GM18867 (cell line): ENCODE results near the gene MYO1H.

Experiments used
- ATAC-seq: cut with Tn5 transposase; IDR thresholded peaks from one replicate; pipeline ENCODE4 v1.9.1; 2021; ENCODE audit warnings: mild to moderate bottlenecking, moderate library complexity; ENCODE audit not compliant: unreplicated experiment

MYO1H gene

GRCh38 chr12:109445191-109445609 is 97.5 kb downstream of the MYO1H start:
- no peak for ATAC-seq

DNA sequence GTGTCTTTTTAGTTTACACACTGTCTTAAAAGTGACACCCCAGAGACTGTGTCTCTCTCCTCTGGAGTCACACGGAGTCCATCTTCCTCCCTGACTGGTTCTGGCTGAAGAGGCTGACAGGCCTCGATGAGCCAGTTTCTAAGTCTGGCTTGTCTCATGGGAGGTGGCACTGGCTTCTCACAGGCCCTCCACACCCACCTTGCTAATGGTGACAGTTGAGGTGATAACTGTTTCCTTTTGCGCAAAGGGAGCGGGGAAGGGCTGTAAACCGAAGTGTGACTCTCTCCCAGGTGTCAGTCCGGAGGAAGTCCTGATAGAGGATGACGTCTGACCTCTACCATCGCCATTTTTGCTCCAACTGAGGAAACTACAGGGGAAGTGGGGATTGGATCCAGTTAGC is 99.2 kb downstream of the MYO1H start:
- ATAC-seq, result no peak

DNA sequence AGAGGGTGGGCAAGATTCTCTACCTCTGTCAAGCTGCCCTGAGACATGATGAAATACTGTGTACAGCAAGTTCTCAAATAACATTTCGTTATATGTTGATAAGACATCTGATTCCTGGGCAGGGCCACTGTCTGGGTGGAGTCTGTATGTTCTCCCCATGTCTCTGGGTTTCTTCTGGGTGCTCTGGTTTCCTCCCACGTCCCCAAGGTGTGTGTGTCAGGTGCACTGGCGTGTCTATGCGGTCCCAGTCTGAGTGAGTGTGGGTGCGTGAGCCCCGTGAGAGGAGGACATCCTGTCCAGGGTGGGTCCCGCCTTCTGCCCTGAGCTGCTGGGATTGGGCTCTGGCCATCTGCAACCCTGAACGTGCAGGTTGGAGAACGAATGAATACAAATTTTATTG is 99.8 kb downstream of the MYO1H start:
- ATAC-seq, result no peak

- ATAC-seq, result no peak
Measured at GRCh38 chr12:109448272-109448671, 100.6 kb downstream of the MYO1H start.

- ATAC-seq, result no peak
Measured at GRCh38 chr12:109448707-109449390, 101.1 kb downstream of the MYO1H start.

DNA sequence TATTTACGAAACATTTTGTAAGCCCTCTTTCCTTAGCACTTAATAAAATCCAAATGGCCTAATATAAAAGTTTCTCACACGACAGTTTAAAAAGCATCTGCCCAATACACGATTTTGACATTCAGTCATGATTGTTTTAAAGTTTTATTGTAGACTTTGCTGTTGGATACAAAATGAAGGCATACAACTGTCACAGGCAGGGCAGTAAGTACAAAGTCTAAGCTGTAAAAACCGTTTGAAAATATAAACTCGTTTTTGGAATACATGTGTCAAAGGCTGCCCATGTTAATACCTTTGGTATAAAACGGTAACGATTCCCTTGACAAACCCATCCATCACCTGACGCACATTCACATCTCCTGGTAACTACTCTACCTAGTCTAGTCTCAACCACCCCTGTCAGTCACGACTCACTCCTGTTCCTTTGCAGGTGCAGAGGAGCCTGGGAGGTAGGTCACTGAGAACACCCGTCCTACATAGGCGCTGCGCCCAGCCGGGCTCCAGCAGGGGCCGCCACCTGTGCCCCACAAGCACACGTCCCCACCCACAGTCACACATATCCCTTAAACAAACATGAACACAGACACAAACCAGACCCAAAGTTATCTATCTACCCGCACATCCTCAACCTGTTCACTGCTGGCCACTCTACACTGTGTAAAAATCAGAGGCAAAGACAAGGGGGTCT is 102.3 kb downstream of the MYO1H start:
- ATAC-seq, result no peak

DNA sequence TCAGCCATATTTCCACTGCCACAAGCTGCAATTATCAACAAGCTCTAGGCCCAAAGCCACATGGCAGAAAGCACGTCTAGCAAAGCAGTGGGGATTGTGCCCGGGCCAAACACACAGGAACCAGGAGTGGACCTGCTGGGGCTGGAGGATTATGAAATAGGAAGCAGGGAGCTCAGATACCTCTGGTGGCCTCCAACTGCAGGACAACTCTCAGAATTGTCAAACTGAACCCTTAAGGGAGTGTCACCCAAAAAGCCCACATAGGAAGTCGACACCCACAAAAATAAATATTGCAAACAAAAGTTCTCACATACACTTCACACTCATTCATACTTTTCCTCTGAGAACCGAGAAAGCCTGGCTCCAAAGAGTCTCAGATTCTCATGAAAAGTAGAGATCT is 103.3 kb downstream of the MYO1H start:
- ATAC-seq, result no peak

DNA sequence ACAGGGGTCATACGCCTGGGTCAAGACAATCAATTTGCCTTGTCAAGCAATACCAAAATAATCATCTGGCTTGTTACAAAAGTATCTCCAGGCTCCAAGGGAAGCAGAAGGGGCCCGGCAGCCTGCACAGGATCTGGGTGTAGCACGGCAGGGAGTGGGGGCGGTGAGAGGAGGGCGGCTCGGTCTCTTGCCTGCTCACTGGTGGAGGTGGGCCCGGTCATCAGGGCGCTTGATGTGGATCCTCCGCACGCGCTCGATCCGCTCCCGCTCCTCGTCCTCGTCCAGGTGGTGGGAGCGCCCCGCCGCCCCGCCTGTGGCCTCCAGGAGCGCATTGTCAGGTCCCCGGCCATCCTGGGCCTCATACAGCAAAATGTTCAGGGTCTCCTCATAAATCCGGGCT is 103.7 kb downstream of the MYO1H start:
- no peak for ATAC-seq

DNA sequence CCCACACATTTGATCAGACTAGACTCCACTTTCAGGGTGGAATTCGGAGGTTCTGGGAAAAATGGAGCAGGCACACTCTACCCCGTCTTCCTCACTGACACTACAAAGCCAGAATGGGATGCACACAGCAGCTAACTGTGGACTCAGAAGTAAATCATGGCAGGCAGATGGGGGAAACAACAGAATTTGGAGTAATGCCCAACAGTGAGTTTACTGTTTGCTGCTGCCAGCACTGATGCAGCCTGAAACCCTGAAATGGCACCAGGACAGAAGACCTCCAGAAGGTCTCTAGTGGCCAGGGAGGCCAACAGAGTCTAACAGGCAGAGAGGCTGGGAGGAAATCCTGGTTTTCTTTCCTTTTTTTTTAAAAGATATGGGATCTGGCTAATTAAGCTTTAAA is 104.8 kb downstream of the MYO1H start:
- no peak for ATAC-seq

GRCh38 chr12:109455706-109456105 is 108.0 kb downstream of the MYO1H start:
- ATAC-seq, result no peak

DNA sequence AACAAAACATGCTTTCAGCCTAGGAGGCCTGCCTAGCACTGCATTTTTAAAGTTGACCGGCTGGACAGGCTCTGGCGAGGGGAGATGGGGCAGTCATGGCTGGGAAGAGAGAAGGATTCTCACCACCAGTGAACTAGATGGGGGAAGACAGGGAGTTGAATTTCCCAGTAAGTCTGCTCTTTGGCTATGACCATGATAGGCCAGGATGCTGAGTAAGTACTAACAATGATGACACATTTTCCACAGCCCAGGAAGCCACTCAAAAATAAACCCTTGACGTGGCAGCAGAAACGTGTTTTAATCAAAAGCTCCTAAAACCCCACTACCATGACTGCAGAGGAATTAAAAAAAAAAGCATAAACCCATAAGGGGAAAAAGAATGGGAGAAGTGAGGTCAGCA is 110.4 kb downstream of the MYO1H start:
- ATAC-seq, result no peak

- no peak for ATAC-seq
Measured at GRCh38 chr12:109458771-109459208, 111.1 kb downstream of the MYO1H start.

DNA sequence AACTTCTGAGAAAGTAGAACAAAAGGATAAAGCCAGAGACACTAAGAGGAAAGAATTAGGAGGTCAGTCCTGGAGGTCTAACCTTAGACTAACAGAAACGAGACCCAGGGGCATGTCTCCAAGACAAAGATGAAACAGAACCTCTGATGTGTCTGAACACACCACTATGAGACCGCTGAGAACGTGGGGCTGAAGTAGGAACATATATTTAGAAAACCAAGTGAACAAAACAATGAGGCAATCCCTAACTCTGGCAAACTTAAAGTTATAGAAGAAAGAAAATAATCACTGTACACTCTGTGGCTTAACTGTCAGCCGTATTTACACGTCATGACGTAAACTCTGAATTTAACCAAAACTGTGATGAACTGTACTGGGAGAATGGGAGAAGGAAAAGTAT is 111.5 kb downstream of the MYO1H start:
- no peak for ATAC-seq

- no peak for ATAC-seq
Measured at GRCh38 chr12:109460538-109460937, 112.8 kb downstream of the MYO1H start.

- no peak for ATAC-seq
Measured at GRCh38 chr12:109461049-109461845, 113.5 kb downstream of the MYO1H start.

DNA sequence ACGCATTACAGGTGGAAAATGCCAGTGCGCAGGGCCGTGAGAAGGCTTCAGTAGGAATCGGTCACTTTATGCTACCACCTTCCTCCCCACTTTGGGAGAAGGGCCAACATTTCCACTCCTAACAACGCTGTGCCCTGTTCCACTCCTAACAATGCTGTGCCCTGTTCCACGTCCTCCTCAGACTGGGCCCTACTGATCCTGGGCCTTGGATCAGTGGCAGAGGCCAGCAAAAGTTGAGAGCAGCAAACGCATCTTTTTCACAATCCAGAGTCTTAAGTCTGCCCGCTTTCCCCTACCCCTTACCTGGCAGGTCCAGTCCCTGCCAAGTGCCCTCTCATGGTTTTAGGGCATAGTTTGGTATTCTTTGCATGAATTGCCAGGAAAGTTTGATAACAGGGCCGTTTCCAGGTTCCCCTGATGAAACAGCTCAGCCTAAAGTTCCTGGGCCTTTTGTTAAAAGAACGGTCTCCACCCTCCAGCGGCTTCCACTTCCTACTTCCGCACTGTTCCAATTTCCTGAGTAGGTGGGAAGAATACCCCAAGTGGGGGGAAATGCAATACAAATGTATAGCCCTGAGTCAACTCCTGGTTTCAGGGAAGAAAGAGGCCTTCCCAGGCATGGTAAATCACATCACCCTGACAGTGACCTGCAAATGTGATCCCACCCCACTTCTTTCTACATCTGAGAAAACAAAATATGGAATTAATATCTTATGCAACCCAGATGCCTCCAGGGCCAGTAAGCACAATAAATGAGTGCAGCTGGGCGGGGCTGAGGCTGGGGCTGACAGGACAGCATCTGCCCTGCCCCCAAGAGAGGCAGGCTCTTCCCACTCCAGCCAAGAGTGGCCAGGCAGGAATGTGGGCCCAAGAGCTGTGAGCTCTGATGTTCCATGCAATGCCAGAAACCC is 114.4 kb downstream of the MYO1H start:
- ATAC-seq, result no peak

- no peak for ATAC-seq
Measured at GRCh38 chr12:109462868-109463692, 115.4 kb downstream of the MYO1H start.

DNA sequence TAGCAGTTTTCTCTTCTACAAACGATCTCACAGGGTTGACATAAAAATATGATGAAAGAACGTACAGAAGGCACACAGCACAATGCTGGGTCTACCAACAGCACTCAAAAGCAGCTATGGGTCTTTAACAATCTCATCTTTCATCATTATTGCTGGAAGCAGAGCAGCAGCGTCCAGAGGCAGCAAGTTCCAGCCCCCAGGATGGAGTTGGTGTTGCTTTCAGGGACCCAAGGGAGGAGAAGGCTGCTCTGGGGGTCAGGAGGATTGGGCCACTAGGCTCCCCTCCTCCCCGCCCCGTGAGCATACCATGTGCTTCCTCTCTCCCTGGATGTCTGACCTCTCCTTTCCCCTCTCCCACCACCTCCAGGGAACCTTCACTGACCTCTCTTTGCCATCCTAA is 116.1 kb downstream of the MYO1H start:
- no peak for ATAC-seq

- ATAC-seq, result no peak
Measured at GRCh38 chr12:109464642-109465351, 117.1 kb downstream of the MYO1H start.
